SU-DHL-6 (cell line): Measurements from ENCODE around the gene GCH1.

Experiments
- H2AFZ ChIP-seq: fragments of 200-600 bp; sonication (generic); 2 replicates; pipeline ENCODE4 v1.6.1; 2014; ENCODE audit warnings: low read depth, mild to moderate bottlenecking, moderate library complexity, mixed read lengths, antibody characterized with exemption, low read length; ENCODE audit not compliant: severe bottlenecking
- H3F3A ChIP-seq: fragments of 200-600 bp; shearing (Covaris generic); 2 replicates; pipeline ENCODE4 v1.6.0; 2016; ENCODE audit warnings: antibody characterized with exemption, mild to moderate bottlenecking; ENCODE audit not compliant: insufficient read depth
- H3K27ac ChIP-seq: fragments of 200-600 bp; sonication (generic); 2 replicates; pipeline ENCODE4 v1.5.1; 2016; ENCODE audit warnings: low read depth, mild to moderate bottlenecking, low read length, moderate library complexity, mixed read lengths
- H3K27me3 ChIP-seq: fragments of 200-600 bp; sonication (generic), shearing (Covaris generic); 2 replicates; pipeline ENCODE4 v1.6.0; 2014; ENCODE audit warnings: mild to moderate bottlenecking, low read length
- H3K36me3 ChIP-seq: fragments of 200-600 bp; sonication (generic); 2 replicates; pipeline ENCODE4 v1.6.1; 2014; ENCODE audit warnings: mild to moderate bottlenecking, low read length, mixed read lengths
- H3K4me2 ChIP-seq: fragments of 300-600, 200-600 bp; shearing (Covaris generic), sonication (generic); 2 replicates; pipeline ENCODE4 v1.6.0; 2014; ENCODE audit warnings: low read length, low read depth, mild to moderate bottlenecking; ENCODE audit not compliant: poor library complexity, severe bottlenecking
- H3K4me3 ChIP-seq: fragments of 200-600 bp; sonication (generic); 2 replicates; pipeline ENCODE4 v1.5.1; 2014; ENCODE audit warnings: antibody characterized with exemption, low read length, mild to moderate bottlenecking, mixed read lengths; ENCODE audit not compliant: insufficient read depth, poor library complexity, severe bottlenecking
- H3K79me2 ChIP-seq: fragments of 200-600 bp; sonication (generic); 2 replicates; pipeline ENCODE4 v1.6.1; 2014; ENCODE audit warnings: mild to moderate bottlenecking, low read length, moderate library complexity; ENCODE audit not compliant: insufficient read depth
- H3K9ac ChIP-seq: fragments of 200-600 bp; sonication (generic); 2 replicates; pipeline ENCODE4 v1.7.0; 2014; ENCODE audit warnings: mild to moderate bottlenecking, low read length
- H3K9me2 ChIP-seq: fragments of 200-600 bp; sonication (generic); replicated peaks from 2 replicates; pipeline ENCODE4 v1.6.1; 2014; ENCODE audit warnings: low read length; ENCODE audit not compliant: insufficient read depth
- H3K9me3 ChIP-seq: fragments of 200-600 bp; sonication (generic); 2 replicates; pipeline ENCODE4 v1.6.1; 2014; ENCODE audit warnings: low read length, mixed read lengths; ENCODE audit not compliant: insufficient read depth
- H4K20me1 ChIP-seq: fragments of 200-600 bp; sonication (generic); 2 replicates; pipeline ENCODE4 v1.6.1; 2014; ENCODE audit warnings: low read depth, mild to moderate bottlenecking, antibody characterized with exemption, low read length, moderate library complexity, mixed read lengths
- EZH2phosphoT487 ChIP-seq: fragments of 200-600 bp; sonication (generic), shearing (Covaris generic); conservative IDR thresholded peaks from 2 replicates; pipeline ENCODE4 v1.6.1; 2018; ENCODE audit warnings: mild to moderate bottlenecking, antibody characterized with exemption, low read length, moderate library complexity, mixed read lengths
- TF ChIP-seq, protein P1 (sequence below): fragments of 200-600 bp; sonication (generic); IDR thresholded peaks from one replicate; pipeline ENCODE4 v1.5.1; 2017; ENCODE audit warnings: antibody characterized with exemption, mild to moderate bottlenecking, low read length, moderate library complexity; ENCODE audit not compliant: insufficient read depth, poor library complexity, severe bottlenecking

GCH1 gene

DNA sequence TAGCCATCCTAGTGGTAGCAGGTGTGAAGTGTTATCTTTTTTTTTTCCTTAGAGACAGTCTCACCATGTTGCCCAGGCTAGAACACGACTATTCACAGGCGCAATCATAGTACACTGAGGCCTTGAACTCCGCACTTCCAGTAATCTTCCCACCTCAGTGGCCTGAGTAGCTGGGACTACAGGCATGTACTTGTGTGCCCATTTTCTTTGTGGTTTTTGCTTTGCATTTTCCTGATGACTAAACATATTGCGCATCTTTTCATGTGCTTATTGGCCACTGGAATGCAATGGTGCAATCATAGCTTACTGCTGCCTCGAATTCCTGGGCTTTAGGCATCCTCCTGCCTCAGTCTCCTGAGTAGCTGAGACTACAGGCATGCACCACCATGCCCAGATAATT is 33.3 kb upstream of the GCH1 start:
- Histone ChIP-seq H3K27ac (no peak overlapping the region), H3K27me3 (no peaks in the 10 kb centered on the region), H3K9me2 (no peaks in the 10 kb centered on the region), H3K4me3 (no peak overlapping the region), H3K4me2 (no peak overlapping the region), H3F3A (no peaks in the 10 kb centered on the region), H3K79me2 (no peaks in the 10 kb centered on the region), H3K9me3 (no peaks in the 10 kb centered on the region), H4K20me1 (no peaks in the 10 kb centered on the region), H2AFZ (no peak overlapping the region), H3K9ac (no peak overlapping the region), H3K36me3 (peaks cover 28% of the 10 kb centered on the region)
- TF ChIP-seq, protein P1, sequence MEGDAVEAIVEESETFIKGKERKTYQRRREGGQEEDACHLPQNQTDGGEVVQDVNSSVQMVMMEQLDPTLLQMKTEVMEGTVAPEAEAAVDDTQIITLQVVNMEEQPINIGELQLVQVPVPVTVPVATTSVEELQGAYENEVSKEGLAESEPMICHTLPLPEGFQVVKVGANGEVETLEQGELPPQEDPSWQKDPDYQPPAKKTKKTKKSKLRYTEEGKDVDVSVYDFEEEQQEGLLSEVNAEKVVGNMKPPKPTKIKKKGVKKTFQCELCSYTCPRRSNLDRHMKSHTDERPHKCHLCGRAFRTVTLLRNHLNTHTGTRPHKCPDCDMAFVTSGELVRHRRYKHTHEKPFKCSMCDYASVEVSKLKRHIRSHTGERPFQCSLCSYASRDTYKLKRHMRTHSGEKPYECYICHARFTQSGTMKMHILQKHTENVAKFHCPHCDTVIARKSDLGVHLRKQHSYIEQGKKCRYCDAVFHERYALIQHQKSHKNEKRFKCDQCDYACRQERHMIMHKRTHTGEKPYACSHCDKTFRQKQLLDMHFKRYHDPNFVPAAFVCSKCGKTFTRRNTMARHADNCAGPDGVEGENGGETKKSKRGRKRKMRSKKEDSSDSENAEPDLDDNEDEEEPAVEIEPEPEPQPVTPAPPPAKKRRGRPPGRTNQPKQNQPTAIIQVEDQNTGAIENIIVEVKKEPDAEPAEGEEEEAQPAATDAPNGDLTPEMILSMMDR: no peak
- no peak for TF ChIP-seq EZH2phosphoT487

DNA sequence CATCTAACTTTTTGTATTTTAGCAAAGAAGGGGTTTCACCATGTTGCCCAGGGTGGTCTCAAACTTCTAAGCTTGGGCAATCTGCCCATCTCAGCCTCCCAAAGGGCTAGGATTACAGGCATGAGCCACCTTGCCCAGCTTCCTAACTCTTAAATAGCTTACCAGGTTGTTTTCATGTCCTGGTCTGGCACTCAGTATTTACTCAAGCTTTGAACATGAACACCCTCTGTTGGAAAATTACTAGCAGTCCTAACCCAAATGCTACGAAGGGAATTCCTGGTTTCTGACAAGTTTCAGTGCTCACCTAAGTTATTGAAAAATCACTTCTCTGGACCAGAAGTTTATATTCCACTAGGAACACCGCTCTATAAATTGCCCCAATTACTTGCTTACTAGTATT is 32.5 kb upstream of the GCH1 start:
- TF ChIP-seq EZH2phosphoT487: no peak
- TF ChIP-seq, protein P1: no peak
- Histone ChIP-seq H3K9me3 (no peaks in the 10 kb centered on the region), H3K9ac (no peak overlapping the region), H3K27ac (no peak overlapping the region), H3K36me3 (peaks cover 20% of the 10 kb centered on the region; the same call in 1 of the 2 replicates), H2AFZ (no peak overlapping the region), H3K27me3 (no peaks in the 10 kb centered on the region), H3K79me2 (no peaks in the 10 kb centered on the region), H3K4me3 (no peak overlapping the region), H3K4me2 (no peak overlapping the region), H3F3A (no peaks in the 10 kb centered on the region), H3K9me2 (no peaks in the 10 kb centered on the region), H4K20me1 (no peaks in the 10 kb centered on the region)

DNA sequence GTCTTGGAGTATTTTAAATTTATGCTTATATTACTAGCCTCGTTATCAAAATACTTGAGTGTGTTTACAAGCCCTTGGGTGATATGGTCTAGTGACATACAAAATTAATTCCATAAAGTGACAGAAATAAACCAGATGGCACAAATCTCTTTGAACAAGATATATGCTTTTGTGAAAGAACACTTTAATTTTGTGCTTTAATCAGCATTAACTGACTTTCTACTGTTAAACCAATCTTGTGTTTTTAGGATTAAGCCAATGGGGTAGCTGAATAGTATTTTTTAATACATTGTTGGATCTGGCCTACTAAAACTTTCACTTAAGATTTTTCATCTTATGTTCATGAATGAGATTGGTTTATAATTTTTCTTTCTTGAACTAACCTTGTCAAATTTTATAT is 30.4 kb upstream of the GCH1 start:
- H3K27me3 ChIP-seq: no peaks in the 10 kb centered on the region
- H3F3A ChIP-seq: no peaks in the 10 kb centered on the region
- TF ChIP-seq, protein P1: no peak
- no peak for TF ChIP-seq EZH2phosphoT487

More for the DNA sequence above, 30.4 kb upstream of the GCH1 start:
- no peak overlapping the region for H3K9ac ChIP-seq
- H3K4me3 ChIP-seq: no peak overlapping the region
- H3K36me3 ChIP-seq: peaks cover 10% of the 10 kb centered on the region; the same call in 1 of the 2 replicates
- H3K9me3 ChIP-seq: no peaks in the 10 kb centered on the region
- H3K79me2 ChIP-seq: no peaks in the 10 kb centered on the region
- H3K4me2 ChIP-seq: no peak overlapping the region
- H4K20me1 ChIP-seq: no peaks in the 10 kb centered on the region
- H2AFZ ChIP-seq: no peak overlapping the region
- no peaks in the 10 kb centered on the region for H3K9me2 ChIP-seq
- no peak overlapping the region for H3K27ac ChIP-seq
